Subcutaneous preadipocyte (primary cell): Measurements from ENCODE around the gene TDP1. TPM values are rescaled to one million over a fixed set of nuclear protein-coding genes. Genes with fewer than 3 reads are reported as not detected.

Experiments used
- total RNA-seq: library from RNA; depleted of rRNA; stranded (reverse); fragments of >200 nt; gene quantifications from 2 replicates; pipeline ENCODE4 v1.2.3, GENCODE V29; 2012

The TDP1 gene
- 23.9 and 29.7 TPM in 2 replicates for total RNA-seq

GRCh38 chr14:89955745-89956660 lies at the start of gene TDP1:
TDP1 (plus strand) TSS chr14:89955927; CDS start chr14:89963115, 7,188 bp downstream.

GRCh38 chr14:89954070-89955021 lies 1.4 kb upstream of the TDP1 start, which contains the start of gene EFCAB11:
EFCAB11 (minus strand) TSS chr14:89954730; CDS start chr14:89954660, 70 bp downstream.

DNA sequence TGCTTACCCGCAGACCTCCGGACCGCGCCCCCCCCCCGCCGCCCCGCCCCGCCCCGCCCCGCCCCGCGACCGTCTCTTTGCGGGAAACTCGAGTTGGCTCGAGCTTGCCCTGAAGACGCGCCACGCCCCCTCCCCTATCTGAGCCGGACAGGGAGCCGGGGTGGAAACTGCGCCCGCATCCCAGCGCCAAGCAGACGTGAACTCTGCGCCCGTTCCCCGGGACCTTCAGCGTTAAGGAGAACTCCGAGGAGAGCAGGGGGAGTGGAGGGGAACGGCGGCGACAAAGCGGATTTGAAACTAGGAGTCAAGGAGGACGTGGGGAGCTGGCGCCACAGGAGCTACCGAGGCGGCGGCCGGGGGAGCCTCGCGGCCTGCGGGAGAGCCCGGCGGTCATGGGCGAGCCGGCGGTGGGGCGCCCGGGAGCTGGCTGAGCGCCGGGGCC lies 106.0 kb downstream of the TDP1 start, which contains the start of gene KCNK13:
TSS of gene KCNK13 (plus strand) at position 310 of the 442 bp plus-strand sequence. CDS start 212 bp downstream, outside the sequence.

Other genes with a start within 250 kb of the TDP1 start
- gene EFCAB11, start 1.2 kb upstream of the TDP1 start, total RNA-seq = 5.1 and 6.8 TPM in 2 replicates
- gene KCNK13, start 106.1 kb downstream of the TDP1 start, total RNA-seq = not detected in 2 replicates